ENCODE results near the gene PSMB10.

DNA sequence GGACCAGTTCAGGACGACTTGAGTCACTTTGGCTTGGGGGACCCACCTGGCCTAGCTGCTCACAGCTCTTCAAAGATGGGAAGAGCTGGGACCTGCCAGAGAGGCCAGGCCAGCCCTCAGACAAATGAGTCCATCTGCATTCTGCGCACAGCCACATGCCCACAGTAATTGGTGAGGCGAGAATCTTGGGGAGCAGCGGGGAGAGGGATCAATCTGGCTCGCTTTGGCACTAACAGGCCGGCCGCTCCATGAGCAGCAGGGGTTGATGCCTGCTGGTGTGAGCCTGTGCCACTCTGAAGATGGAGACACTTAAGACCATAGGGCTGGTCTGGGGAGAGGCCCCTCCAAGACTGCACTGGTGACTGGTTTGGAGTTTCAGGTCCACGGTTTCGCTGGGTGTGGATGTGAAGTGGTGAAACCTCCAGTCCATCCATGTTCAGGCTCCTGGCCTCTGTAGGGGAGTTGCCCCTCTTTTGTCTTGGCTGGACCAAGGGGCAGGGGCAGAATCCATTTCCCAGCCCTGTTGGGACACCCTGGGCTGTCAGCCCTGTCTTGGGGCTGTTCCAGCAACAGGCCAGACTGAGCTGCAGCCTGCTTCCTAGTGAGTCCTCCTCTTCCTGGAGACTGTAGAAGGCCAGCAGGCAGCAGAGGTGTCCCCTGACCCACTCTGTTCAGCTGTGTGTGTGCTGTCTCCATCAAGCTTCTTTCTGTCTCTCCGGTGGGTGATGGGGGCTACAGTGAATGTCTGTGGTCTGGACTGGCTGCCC, 12.3 kb downstream of the PSMB10 start:
- TF ChIP-seq POLR2A (IDR thresholded peaks at IDR 0.05): no peak
- TF ChIP-seq, protein P1, sequence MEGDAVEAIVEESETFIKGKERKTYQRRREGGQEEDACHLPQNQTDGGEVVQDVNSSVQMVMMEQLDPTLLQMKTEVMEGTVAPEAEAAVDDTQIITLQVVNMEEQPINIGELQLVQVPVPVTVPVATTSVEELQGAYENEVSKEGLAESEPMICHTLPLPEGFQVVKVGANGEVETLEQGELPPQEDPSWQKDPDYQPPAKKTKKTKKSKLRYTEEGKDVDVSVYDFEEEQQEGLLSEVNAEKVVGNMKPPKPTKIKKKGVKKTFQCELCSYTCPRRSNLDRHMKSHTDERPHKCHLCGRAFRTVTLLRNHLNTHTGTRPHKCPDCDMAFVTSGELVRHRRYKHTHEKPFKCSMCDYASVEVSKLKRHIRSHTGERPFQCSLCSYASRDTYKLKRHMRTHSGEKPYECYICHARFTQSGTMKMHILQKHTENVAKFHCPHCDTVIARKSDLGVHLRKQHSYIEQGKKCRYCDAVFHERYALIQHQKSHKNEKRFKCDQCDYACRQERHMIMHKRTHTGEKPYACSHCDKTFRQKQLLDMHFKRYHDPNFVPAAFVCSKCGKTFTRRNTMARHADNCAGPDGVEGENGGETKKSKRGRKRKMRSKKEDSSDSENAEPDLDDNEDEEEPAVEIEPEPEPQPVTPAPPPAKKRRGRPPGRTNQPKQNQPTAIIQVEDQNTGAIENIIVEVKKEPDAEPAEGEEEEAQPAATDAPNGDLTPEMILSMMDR (IDR thresholded peaks at IDR 0.05): no peak
